Hepatocyte (in vitro differentiated cells): ENCODE data around the gene GTF2F2. TPM values are rescaled to one million over a fixed set of nuclear protein-coding genes. Genes with fewer than 3 reads are reported as not detected.

Source experiments
- DNase-seq: peaks from one replicate; pipeline ENCODE4 v3.0.0-alpha.2; 2016; ENCODE audit warnings: low spot score
- H2AFZ ChIP-seq: fragments of 200-600 bp; sonication (generic); 2 replicates; pipeline ENCODE4 v1.6.0; 2016; ENCODE audit warnings: antibody characterized with exemption, mild to moderate bottlenecking
- H3K27ac ChIP-seq: fragments of 200-600 bp; sonication (generic); 2 replicates; pipeline ENCODE4 v1.5.1; 2016; ENCODE audit warnings: mild to moderate bottlenecking
- H3K27me3 ChIP-seq: fragments of 200-600 bp; sonication (generic); 2 replicates; pipeline ENCODE4 v1.6.1; 2016
- H3K36me3 ChIP-seq: fragments of 200-600 bp; sonication (generic); replicated peaks from 2 replicates; pipeline ENCODE4 v1.5.1; 2016; ENCODE audit warnings: low read depth; ENCODE audit not compliant: insufficient read depth
- H3K4me1 ChIP-seq: fragments of 200-600 bp; sonication (generic); 2 replicates; pipeline ENCODE4 v1.5.1; 2016; ENCODE audit warnings: mild to moderate bottlenecking, moderate library complexity; ENCODE audit not compliant: insufficient read depth
- H3K4me2 ChIP-seq: fragments of 200-600 bp; sonication (generic); 2 replicates; pipeline ENCODE4 v1.6.0; 2016
- H3K4me3 ChIP-seq: fragments of 200-600 bp; sonication (generic); 2 replicates; pipeline ENCODE4 v1.5.1; 2016; ENCODE audit warnings: mild to moderate bottlenecking
- H3K79me2 ChIP-seq: fragments of 200-600 bp; sonication (generic); 2 replicates; pipeline ENCODE4 v1.6.0; 2017; ENCODE audit warnings: mild to moderate bottlenecking
- H3K9me2 ChIP-seq: fragments of 200-600 bp; sonication (generic); replicated peaks from 2 replicates; pipeline ENCODE4 v1.6.0; 2017; ENCODE audit warnings: mild to moderate bottlenecking; ENCODE audit not compliant: insufficient read depth
- H3K9me3 ChIP-seq: fragments of 200-600 bp; sonication (generic); 2 replicates; pipeline ENCODE4 v1.5.1; 2016; ENCODE audit warnings: low read depth, mild to moderate bottlenecking
- H4K20me1 ChIP-seq: fragments of 200-600 bp; sonication (generic); 2 replicates; pipeline ENCODE4 v1.6.0; 2016; ENCODE audit warnings: mild to moderate bottlenecking; ENCODE audit not compliant: insufficient read depth, poor library complexity, severe bottlenecking
- EZH2 ChIP-seq: fragments of 200-600 bp; sonication (generic); IDR thresholded peaks from 2 replicates; pipeline ENCODE4 v1.6.1; 2016; ENCODE audit warnings: antibody characterized with exemption, mild to moderate bottlenecking, borderline replicate concordance
- EZH2phosphoT487 ChIP-seq: fragments of 200-600 bp; sonication (generic); IDR thresholded peaks from one replicate; pipeline ENCODE4 v1.6.1; 2018; ENCODE audit warnings: antibody characterized with exemption, mild to moderate bottlenecking, low read depth, moderate library complexity; ENCODE audit not compliant: unreplicated experiment, severe bottlenecking
- WGBS: methylation state at CpG from one replicate; pipeline ENCODE4 v1.1.6; 2016; ENCODE audit warnings: low lambda C conversion rate; ENCODE audit errors: missing lambda C conversion rate; 5-methylcytosine and 5-hydroxymethylcytosine counted together
- polyA plus RNA-seq: library from polyadenylated mRNA; unstranded; fragments of >200 nt; fragmentation: Nextera tagmentation; extraction: Ambion mirVana; gene quantifications from 2 replicates; pipeline ENCODE4 v1.2.1, GENCODE V29; 2016
- total RNA-seq: library from RNA; depleted of rRNA; stranded (reverse); fragments of >200 nt; gene quantifications from 2 replicates; pipeline ENCODE4 v1.2.3, GENCODE V29; 2014
- TF ChIP-seq, protein P1 (sequence below): fragments of 200-600 bp; sonication (generic); IDR thresholded peaks from 2 replicates; pipeline ENCODE4 v1.5.1; 2016; ENCODE audit warnings: antibody characterized with exemption, mild to moderate bottlenecking; ENCODE audit not compliant: poor library complexity

The GTF2F2 gene
- total and polyA plus RNA-seq, 2 experiments from 2014 or later: 25.7 to 26.7 TPM

DNA sequence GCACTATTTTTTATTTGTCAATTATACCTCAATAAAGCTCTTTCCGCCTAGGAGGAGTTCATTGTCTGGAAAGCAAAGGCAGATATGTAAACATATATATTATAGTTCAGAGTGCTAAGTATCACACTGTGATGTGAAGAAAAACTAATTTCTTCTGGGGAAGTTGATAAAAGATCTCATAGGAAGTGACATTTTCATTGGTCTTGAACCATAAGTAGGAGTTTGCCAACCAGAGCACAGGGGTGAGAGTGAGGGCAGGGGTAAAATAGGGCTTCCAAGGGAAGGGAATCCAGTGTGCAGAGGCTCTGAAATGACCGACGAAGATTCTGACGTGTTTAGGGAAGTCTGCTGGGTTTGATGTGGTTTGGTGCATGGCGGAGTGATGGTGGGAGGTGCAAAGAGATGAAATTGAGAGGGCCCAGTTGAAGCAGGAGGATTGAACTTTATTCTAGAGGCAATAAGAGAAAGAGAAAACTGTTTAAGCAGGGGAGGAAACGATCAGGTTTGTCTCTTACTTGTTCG lies 780 bp upstream of the GTF2F2 start:
- Histone ChIP-seq H3K27ac (peak overlapping the region; percentile 93), H3K79me2 (peaks cover 36% of the 10 kb centered on the region), H3K4me2 (peak overlapping the region; percentile 87), H4K20me1 (no peaks in the 10 kb centered on the region), H3K4me3 (peak overlapping the region; percentile 61), H3K9me3 (no peaks in the 10 kb centered on the region), H2AFZ (peak overlapping the region; percentile 82), H3K4me1 (peaks cover 7% of the 10 kb centered on the region), H3K36me3 (no peaks in the 10 kb centered on the region), H3K9me2 (no peaks in the 10 kb centered on the region), H3K27me3 (no peaks in the 10 kb centered on the region)
- WGBS: 21% methylated on average over 7 of the region's 7 CpGs
- TF ChIP-seq EZH2 (no peak), EZH2phosphoT487 (no peak)
- TF ChIP-seq, protein P1, sequence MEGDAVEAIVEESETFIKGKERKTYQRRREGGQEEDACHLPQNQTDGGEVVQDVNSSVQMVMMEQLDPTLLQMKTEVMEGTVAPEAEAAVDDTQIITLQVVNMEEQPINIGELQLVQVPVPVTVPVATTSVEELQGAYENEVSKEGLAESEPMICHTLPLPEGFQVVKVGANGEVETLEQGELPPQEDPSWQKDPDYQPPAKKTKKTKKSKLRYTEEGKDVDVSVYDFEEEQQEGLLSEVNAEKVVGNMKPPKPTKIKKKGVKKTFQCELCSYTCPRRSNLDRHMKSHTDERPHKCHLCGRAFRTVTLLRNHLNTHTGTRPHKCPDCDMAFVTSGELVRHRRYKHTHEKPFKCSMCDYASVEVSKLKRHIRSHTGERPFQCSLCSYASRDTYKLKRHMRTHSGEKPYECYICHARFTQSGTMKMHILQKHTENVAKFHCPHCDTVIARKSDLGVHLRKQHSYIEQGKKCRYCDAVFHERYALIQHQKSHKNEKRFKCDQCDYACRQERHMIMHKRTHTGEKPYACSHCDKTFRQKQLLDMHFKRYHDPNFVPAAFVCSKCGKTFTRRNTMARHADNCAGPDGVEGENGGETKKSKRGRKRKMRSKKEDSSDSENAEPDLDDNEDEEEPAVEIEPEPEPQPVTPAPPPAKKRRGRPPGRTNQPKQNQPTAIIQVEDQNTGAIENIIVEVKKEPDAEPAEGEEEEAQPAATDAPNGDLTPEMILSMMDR: no peak
- peak; percentile 25 for DNase-seq

DNA sequence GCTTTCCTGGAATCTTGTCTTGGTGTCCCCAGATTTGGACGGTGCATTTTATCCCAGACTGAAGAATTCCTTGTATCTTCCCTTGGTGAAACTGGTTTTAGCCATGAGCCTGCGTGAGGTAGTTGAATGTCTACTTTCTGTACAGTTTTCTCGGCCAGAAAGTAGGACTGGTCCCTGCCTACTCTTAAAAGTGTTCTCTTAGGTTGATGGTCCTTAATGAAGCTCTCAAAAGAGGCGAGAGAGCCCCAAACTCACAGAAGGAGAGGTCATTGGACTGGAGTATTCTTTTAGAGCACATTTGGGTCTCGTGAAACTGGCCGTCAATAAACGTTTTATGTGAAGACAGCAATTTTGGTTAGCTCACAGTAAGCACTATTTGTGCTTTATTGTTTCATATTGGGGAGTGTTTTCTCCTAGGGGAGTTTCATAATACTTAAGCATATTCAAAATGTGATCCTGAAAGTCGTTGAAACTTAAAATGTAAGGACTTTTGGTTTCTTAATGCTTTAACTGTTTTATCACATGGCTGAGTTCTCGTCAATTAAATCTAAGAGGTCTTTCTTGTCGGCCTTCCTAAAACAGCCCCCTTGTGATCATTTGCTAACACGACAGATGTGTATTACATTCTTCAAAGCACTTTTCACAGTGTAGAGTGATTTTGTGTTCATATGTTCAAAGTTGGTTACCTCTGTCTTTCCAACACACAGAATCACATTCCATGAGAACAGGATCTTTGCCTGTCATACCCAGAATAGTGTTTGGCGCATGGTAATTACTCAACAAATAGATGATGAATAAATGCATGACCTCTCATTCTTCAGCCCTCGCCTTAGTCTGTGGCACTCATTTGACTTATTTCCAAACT lies 889 bp downstream of the GTF2F2 start:
- peak overlapping the region; percentile 87 for H3K4me2 ChIP-seq
- H4K20me1 ChIP-seq: peaks cover 5% of the 10 kb centered on the region
- peak overlapping the region; percentile 61 for H3K4me3 ChIP-seq
- TF ChIP-seq EZH2: no peak
- TF ChIP-seq EZH2phosphoT487: no peak
- TF ChIP-seq, protein P1: no peak
- H3K36me3 ChIP-seq: no peaks in the 10 kb centered on the region
- no peaks in the 10 kb centered on the region for H3K27me3 ChIP-seq
- H3K79me2 ChIP-seq: peaks cover 53% of the 10 kb centered on the region
- H3K27ac ChIP-seq: peak overlapping the region; percentile 93
- DNase-seq: peak; percentile 33
- no peaks in the 10 kb centered on the region for H3K9me3 ChIP-seq
- WGBS: 16% methylated on average over 13 of the region's 13 CpGs
- peaks cover 7% of the 10 kb centered on the region for H3K4me1 ChIP-seq
- no peaks in the 10 kb centered on the region for H3K9me2 ChIP-seq
- H2AFZ ChIP-seq: peak overlapping the region; percentile 81

DNA sequence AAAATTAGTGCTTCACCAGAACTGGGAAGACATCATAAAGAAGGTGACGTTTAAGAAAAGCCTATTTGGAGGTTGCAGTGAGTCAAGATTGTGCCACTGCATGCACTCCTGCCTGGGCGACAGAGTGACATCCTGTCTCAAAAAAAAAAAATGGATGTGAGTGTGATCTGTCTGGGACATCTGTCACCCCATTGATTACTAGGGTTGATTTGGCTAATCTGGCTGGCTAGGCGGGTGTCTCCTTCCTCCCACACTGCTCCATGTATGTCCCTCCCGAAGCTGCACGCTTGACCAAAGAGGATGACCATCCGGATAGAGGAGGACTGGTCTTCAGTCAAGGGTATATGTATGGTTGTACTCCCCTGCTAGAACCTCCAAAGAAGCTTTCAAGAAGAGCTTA lies 2.6 kb downstream of the GTF2F2 start:
- no peak for DNase-seq
- Histone ChIP-seq H3K4me2 (no peak overlapping the region), H3K27ac (no peak overlapping the region), H3K9me3 (no peaks in the 10 kb centered on the region), H3K79me2 (peaks cover 70% of the 10 kb centered on the region), H3K9me2 (no peaks in the 10 kb centered on the region), H3K27me3 (no peaks in the 10 kb centered on the region), H3K4me3 (no peak overlapping the region), H2AFZ (no peak overlapping the region), H4K20me1 (peaks cover 5% of the 10 kb centered on the region), H3K4me1 (peaks cover 7% of the 10 kb centered on the region), H3K36me3 (no peaks in the 10 kb centered on the region)
- WGBS: 95% methylated on average over 6 of the region's 6 CpGs
- no peak for TF ChIP-seq EZH2
- TF ChIP-seq EZH2phosphoT487: no peak
- TF ChIP-seq, protein P1: no peak
